LNCaP clone FGC (cell line): ENCODE data around the gene KIF21B.

ENCODE experiments used
- DNase-seq: peaks from one replicate; pipeline ENCODE4 v3.0.0-alpha.2; 2011; ENCODE audit warnings: low read depth
- H3K4me3 ChIP-seq: 2 replicates; pipeline ENCODE4 v1.5.1; 2011; ENCODE audit warnings: mild to moderate bottlenecking, low read depth, low read length, control low read depth
- CTCF ChIP-seq: IDR thresholded peaks from 2 replicates; pipeline ENCODE4 v1.5.1; 2012; ENCODE audit warnings: mild to moderate bottlenecking; ENCODE audit not compliant: control insufficient read depth, insufficient read depth; ENCODE audit errors: extremely low read depth

Gene KIF21B, protein sequence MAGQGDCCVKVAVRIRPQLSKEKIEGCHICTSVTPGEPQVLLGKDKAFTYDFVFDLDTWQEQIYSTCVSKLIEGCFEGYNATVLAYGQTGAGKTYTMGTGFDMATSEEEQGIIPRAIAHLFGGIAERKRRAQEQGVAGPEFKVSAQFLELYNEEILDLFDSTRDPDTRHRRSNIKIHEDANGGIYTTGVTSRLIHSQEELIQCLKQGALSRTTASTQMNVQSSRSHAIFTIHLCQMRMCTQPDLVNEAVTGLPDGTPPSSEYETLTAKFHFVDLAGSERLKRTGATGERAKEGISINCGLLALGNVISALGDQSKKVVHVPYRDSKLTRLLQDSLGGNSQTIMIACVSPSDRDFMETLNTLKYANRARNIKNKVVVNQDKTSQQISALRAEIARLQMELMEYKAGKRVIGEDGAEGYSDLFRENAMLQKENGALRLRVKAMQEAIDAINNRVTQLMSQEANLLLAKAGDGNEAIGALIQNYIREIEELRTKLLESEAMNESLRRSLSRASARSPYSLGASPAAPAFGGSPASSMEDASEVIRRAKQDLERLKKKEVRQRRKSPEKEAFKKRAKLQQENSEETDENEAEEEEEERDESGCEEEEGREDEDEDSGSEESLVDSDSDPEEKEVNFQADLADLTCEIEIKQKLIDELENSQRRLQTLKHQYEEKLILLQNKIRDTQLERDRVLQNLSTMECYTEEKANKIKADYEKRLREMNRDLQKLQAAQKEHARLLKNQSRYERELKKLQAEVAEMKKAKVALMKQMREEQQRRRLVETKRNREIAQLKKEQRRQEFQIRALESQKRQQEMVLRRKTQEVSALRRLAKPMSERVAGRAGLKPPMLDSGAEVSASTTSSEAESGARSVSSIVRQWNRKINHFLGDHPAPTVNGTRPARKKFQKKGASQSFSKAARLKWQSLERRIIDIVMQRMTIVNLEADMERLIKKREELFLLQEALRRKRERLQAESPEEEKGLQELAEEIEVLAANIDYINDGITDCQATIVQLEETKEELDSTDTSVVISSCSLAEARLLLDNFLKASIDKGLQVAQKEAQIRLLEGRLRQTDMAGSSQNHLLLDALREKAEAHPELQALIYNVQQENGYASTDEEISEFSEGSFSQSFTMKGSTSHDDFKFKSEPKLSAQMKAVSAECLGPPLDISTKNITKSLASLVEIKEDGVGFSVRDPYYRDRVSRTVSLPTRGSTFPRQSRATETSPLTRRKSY (N-terminal part only)

DNA sequence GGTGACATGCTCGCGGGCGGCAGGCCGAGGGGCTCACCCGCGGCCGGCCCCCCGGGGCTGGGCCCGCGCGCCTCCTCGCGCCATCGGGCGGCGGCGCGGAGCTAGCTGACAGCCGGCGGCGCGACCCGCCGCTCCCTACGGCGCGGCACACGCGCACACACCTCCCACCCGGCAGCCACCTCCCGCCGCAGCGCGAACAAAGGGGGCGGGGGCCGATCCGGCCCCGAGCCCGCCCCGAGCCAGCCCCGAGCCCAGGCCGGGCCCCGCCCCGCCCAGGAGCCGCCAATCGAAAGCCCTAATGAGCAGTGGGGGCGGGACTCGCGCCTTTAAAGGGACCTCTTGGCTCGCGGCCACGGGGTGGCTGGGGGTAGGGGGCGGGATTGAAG, at the start of gene KIF21B:
TSS of gene KIF21B (minus strand) at position 198 of the 386 bp plus-strand sequence. CDS start 331 bp downstream, outside the sequence.
- no peak within 1 kb of the TSS for H3K4me3 ChIP-seq
- DNase-seq = no peak
- TF ChIP-seq CTCF = no peak

DNA sequence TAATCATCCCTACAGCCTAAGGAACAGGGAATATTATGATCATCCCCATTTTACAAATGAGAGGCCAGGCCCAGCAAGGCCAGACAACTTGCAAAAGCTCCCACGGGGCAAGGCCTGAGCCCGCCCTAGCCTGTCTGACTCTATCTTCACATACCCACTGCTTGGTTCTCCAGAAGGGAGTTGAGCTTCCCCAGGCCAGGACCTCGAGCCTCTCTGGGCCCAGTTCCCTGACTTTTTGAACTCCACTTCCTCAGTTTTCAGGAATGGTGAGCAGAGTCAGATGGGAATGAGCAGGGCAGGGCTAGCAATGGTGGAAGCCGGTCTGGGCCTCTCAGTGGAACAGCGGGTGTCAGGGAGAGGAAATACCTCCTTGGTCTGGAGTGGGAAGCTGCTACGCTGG, 49.4 kb upstream of the KIF21B start:
- H3K4me3 ChIP-seq = no peak overlapping the region
- no peak for TF ChIP-seq CTCF
- DNase-seq = no peak

DNA sequence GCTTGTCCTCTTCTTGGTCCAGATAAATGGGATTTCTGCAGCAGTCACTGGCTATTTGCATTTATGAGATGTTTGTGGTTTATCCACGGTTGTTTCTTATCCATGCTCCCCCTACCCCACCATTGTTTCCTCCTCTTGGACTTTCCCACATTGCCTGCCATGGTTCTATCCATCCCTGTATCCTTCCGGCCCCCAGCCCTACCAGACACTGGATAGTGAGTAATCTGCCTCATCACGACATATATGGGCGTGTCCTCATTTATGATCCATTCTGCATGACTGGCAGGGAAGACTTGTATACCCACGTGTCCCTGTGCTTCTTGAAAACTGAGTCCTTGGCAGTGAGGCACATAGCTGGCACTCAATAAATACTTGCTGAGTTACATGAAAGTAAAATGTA, 48.6 kb upstream of the KIF21B start:
- peak; percentile 31 for DNase-seq
- H3K4me3 ChIP-seq = no peak overlapping the region
- no peak for TF ChIP-seq CTCF

- no peak for TF ChIP-seq CTCF
- DNase-seq = no peak
Measured at GRCh38 chr1:201069636-201070035, 46.1 kb upstream of the KIF21B start.

DNA sequence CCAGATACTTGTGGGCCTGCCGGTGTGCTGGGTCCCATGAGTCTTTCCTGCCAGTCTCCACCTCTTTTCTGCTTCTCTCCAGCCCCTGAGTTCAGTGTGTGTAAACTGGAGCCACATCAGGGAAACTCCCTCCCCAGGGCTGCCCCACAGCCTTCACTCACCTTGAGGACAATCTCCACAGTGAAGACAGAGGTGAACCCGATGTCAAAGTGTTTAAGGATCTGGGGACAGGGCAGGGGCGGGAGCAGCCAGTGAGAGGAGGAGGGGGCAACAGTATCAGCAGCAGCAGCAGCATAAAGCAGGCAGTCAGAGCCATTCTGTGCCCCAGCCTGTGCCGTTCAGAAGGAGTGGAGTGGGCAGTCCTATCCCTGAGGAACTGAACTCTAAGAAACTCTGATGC, 45.5 kb upstream of the KIF21B start:
- H3K4me3 ChIP-seq = no peak overlapping the region
- DNase-seq = no peak
- TF ChIP-seq CTCF = no peak

More at GRCh38 chr1:201069636-201070035, 46.1 kb upstream of the KIF21B start:
- H3K4me3 ChIP-seq = no peak overlapping the region

GRCh38 chr1:201066986-201067385, 43.5 kb upstream of the KIF21B start:
- no peak for TF ChIP-seq CTCF
- no peak for DNase-seq
- no peak overlapping the region for H3K4me3 ChIP-seq
